Neuronal stem cell (in vitro differentiated cells): Measurements from ENCODE around the gene CTSZ.
"Not testable (repeated sequence)": the region's sequence is repeated elsewhere in the genome, so short reads cannot be mapped to it uniquely, and the experiment has no call there.

ENCODE experiments used
- DNase-seq: peaks from one replicate; pipeline ENCODE4 v3.0.0-alpha.2; 2013; ENCODE audit warnings: low spot score
- H2AFZ ChIP-seq: one replicate; pipeline ENCODE4 v1.6.1; 2013; ENCODE audit warnings: mild to moderate bottlenecking, low read length, inconsistent platforms
- H2AK5ac ChIP-seq: 2 replicates; pipeline ENCODE4 v1.6.1; 2013; ENCODE audit warnings: low read depth, mild to moderate bottlenecking, inconsistent platforms, low read length, moderate library complexity, mixed read lengths
- H2BK120ac ChIP-seq: 2 replicates; pipeline ENCODE4 v1.6.1; 2013; ENCODE audit warnings: low read depth, mild to moderate bottlenecking, inconsistent platforms, low read length, moderate library complexity, mixed read lengths
- H2BK12ac ChIP-seq: one replicate; pipeline ENCODE4 v1.6.1; 2013; ENCODE audit warnings: low read length, inconsistent platforms
- H2BK15ac ChIP-seq: 2 replicates; pipeline ENCODE4 v1.6.1; 2013; ENCODE audit warnings: mild to moderate bottlenecking, low read length, inconsistent platforms, mixed read lengths
- H2BK5ac ChIP-seq: one replicate; pipeline ENCODE4 v1.6.1; 2013; ENCODE audit warnings: inconsistent platforms, mild to moderate bottlenecking, low read length, moderate library complexity
- H3K14ac ChIP-seq: one replicate; pipeline ENCODE4 v1.6.1; 2013; ENCODE audit warnings: low read length, inconsistent platforms
- H3K18ac ChIP-seq: 2 replicates; pipeline ENCODE4 v1.6.1; 2013; ENCODE audit warnings: low read length, inconsistent platforms
- H3K23ac ChIP-seq: 2 replicates; pipeline ENCODE4 v1.6.1; 2013; ENCODE audit warnings: low read depth, mild to moderate bottlenecking, mixed read lengths, low read length, inconsistent platforms; ENCODE audit not compliant: poor library complexity
- H3K27ac ChIP-seq: replicated peaks from 3 replicates; pipeline ENCODE4 v1.5.1; 2013; ENCODE audit warnings: low read length, inconsistent platforms
- H3K27me3 ChIP-seq, 3 experiments: 2 replicates each; pipeline ENCODE4 v1.6.1; 2013; ENCODE audit warnings: low read length in 3 of 3, mild to moderate bottlenecking in 2 of 3, inconsistent platforms in 1 of 3, low read depth in 1 of 3, mixed read lengths in 1 of 3, moderate library complexity in 1 of 3; ENCODE audit not compliant: control insufficient read depth in 3 of 3, insufficient read depth in 3 of 3
- H3K36me3 ChIP-seq, 2 donors: replicated peaks in 1 of 2; 2 replicates each; pipeline ENCODE4 v1.6.1; 2013; ENCODE audit warnings: low read length in 2 of 2; ENCODE audit not compliant: control insufficient read depth in 2 of 2, insufficient read depth in 2 of 2
- H3K4ac ChIP-seq: 2 replicates; pipeline ENCODE4 v1.6.1; 2013; ENCODE audit warnings: inconsistent platforms, mild to moderate bottlenecking, low read length, moderate library complexity
- H3K4me1 ChIP-seq, 2 donors: 1 replicate in 1 of 2; 2 replicates in 1 of 2; pipeline ENCODE4 v1.6.1; 2013; ENCODE audit warnings: low read length in 2 of 2, low read depth in 1 of 2; ENCODE audit not compliant: control insufficient read depth in 2 of 2, insufficient read depth in 1 of 2
- H3K4me2 ChIP-seq: one replicate; pipeline ENCODE4 v1.6.1; 2013; ENCODE audit warnings: mild to moderate bottlenecking, low read length, inconsistent platforms; ENCODE audit not compliant: insufficient read depth, poor library complexity, severe bottlenecking
- H3K4me3 ChIP-seq, 2 donors: 2 replicates each; pipeline ENCODE4 v1.5.1; 2013; ENCODE audit warnings: low read length in 2 of 2, mild to moderate bottlenecking in 2 of 2, inconsistent platforms in 1 of 2, moderate library complexity in 1 of 2
- H3K79me1 ChIP-seq: one replicate; pipeline ENCODE4 v1.6.1; 2013; ENCODE audit warnings: low read depth, mild to moderate bottlenecking, inconsistent platforms, low read length, moderate library complexity
- H3K9ac ChIP-seq: one replicate; pipeline ENCODE4 v1.6.1; 2013; ENCODE audit warnings: mild to moderate bottlenecking, low read depth, low read length, inconsistent platforms; ENCODE audit not compliant: poor library complexity
- H3K9me3 ChIP-seq, 2 donors: replicated peaks in 1 of 2; 2 replicates each; pipeline versions ENCODE3 to v1.6.1; 2013; ENCODE audit warnings: low read length in 2 of 2, mild to moderate bottlenecking in 2 of 2, inconsistent platforms in 1 of 2, low read depth in 1 of 2, mixed read lengths in 1 of 2, moderate library complexity in 1 of 2; ENCODE audit not compliant: control insufficient read depth in 2 of 2, insufficient read depth in 1 of 2
- H4K8ac ChIP-seq: one replicate; pipeline ENCODE4 v1.6.1; 2013; ENCODE audit warnings: low read depth, mild to moderate bottlenecking, inconsistent platforms, low read length, moderate library complexity
- H4K91ac ChIP-seq: one replicate; pipeline ENCODE4 v1.6.1; 2013; ENCODE audit warnings: low read length, low read depth, mild to moderate bottlenecking, inconsistent platforms; ENCODE audit not compliant: poor library complexity
- WGBS, 2 donors: extraction: QIAGEN DNeasy Blood & Tissue Kit; methylation state at CpG; one replicate each; pipeline ENCODE4 v1.1.7; 2013; ENCODE audit warnings: missing lambda C conversion rate in 2 of 2, mixed read lengths in 1 of 2; ENCODE audit not compliant: insufficient read length in 2 of 2, insufficient replicate concordance in 1 of 2; ENCODE audit errors: extremely low coverage in 2 of 2; 5-methylcytosine and 5-hydroxymethylcytosine counted together

Gene CTSZ

GRCh38 chr20:58986286-58986967 lies 20.6 kb downstream of the CTSZ start:
- Histone ChIP-seq H2BK15ac (no peak overlapping the region), H3K36me3 (peaks cover 39 to 74% of the 10 kb centered on the region in 2 donors), H2AFZ (no peak overlapping the region), H2BK5ac (no peak overlapping the region), H4K91ac (no peak overlapping the region), H3K27ac (no peak overlapping the region), H3K23ac (no peak overlapping the region), H3K14ac (no peak overlapping the region), H3K9ac (no peak overlapping the region), H3K4ac (no peak overlapping the region), H2BK12ac (no peak overlapping the region), H3K4me2 (no peak overlapping the region), H3K79me1 (peaks cover 7% of the 10 kb centered on the region), H3K9me3 (no peaks in the 10 kb centered on the region), H4K8ac (no peak overlapping the region), H3K27me3 (no peaks in the 10 kb centered on the region), H3K18ac (no peak overlapping the region), H2BK120ac (no peak overlapping the region), H3K4me1 (peaks cover 2 to 9% of the 10 kb centered on the region in 2 donors), H3K4me3 (no peak overlapping the region), H2AK5ac (no peak overlapping the region)
- no peak for DNase-seq
- no CpG with 5 or more reads among the region's 9 CpGs for WGBS, 2 donors

GRCh38 chr20:58985656-58986055 lies 21.4 kb downstream of the CTSZ start:
- Histone ChIP-seq H3K27ac (no peak overlapping the region), H3K4me1 (peaks cover 2 to 9% of the 10 kb centered on the region in 2 donors), H4K91ac (no peak overlapping the region), H3K79me1 (peaks cover 7% of the 10 kb centered on the region), H3K14ac (no peak overlapping the region), H2AK5ac (no peak overlapping the region), H3K36me3 (peaks cover 32 to 67% of the 10 kb centered on the region in 2 donors), H3K9me3 (no peaks in the 10 kb centered on the region), H3K27me3 (no peaks in the 10 kb centered on the region), H2BK5ac (no peak overlapping the region), H2BK12ac (no peak overlapping the region), H3K9ac (no peak overlapping the region), H4K8ac (no peak overlapping the region), H2BK15ac (no peak overlapping the region), H2BK120ac (no peak overlapping the region), H2AFZ (no peak overlapping the region), H3K4ac (no peak overlapping the region), H3K4me2 (no peak overlapping the region), H3K4me3 (no peak overlapping the region), H3K18ac (no peak overlapping the region), H3K23ac (no peak overlapping the region)
- no peak for DNase-seq
- WGBS, 2 donors = 100% methylated on average over 1 of the region's 5 CpGs; no CpG with 5 or more reads in 1 of the 2 donors

- Histone ChIP-seq H3K27me3 (no peaks in the 10 kb centered on the region), H2BK12ac (no peak overlapping the region), H3K9me3 (no peaks in the 10 kb centered on the region), H3K23ac (no peak overlapping the region), H2BK5ac (no peak overlapping the region), H4K8ac (no peak overlapping the region), H3K9ac (no peak overlapping the region), H3K79me1 (peaks cover 7% of the 10 kb centered on the region), H2BK120ac (no peak overlapping the region), H4K91ac (no peak overlapping the region), H2BK15ac (no peak overlapping the region), H3K18ac (no peak overlapping the region), H3K14ac (no peak overlapping the region), H3K4me3 (no peak overlapping the region), H3K27ac (no peak overlapping the region), H2AK5ac (no peak overlapping the region), H2AFZ (no peak overlapping the region), H3K4me1 (peaks cover 2 to 9% of the 10 kb centered on the region in 2 donors), H3K36me3 (peaks cover 27 to 58% of the 10 kb centered on the region in 2 donors), H3K4me2 (no peak overlapping the region), H3K4ac (no peak overlapping the region)
- WGBS, 2 donors = no CpG with 5 or more reads among the region's 6 CpGs
- DNase-seq = no peak
Measured at GRCh38 chr20:58984691-58985090, 22.4 kb downstream of the CTSZ start.

- DNase-seq, H4K8ac ChIP-seq, H2BK15ac ChIP-seq, H3K14ac ChIP-seq, H3K4me3 ChIP-seq, H3K27ac ChIP-seq, H2BK5ac ChIP-seq, H3K79me1 ChIP-seq, H3K4me2 ChIP-seq, H3K4ac ChIP-seq, H3K9me3 ChIP-seq, H2BK12ac ChIP-seq, H3K4me1 ChIP-seq, H2AFZ ChIP-seq, H4K91ac ChIP-seq, H3K27me3 ChIP-seq, H2AK5ac ChIP-seq, H3K23ac ChIP-seq, H2BK120ac ChIP-seq, H3K18ac ChIP-seq, H3K9ac ChIP-seq: not testable (repeated sequence)
- peaks cover 14 to 42% of the 10 kb centered on the region in 2 donors for H3K36me3 ChIP-seq
- no CpG with 5 or more reads among the region's 12 CpGs for WGBS, 2 donors
Measured at GRCh38 chr20:58983115-58983468, 24.0 kb downstream of the CTSZ start.
